HPDE6-E6E7 (cell line): ENCODE data around the gene BAD.

ENCODE experiments used
- DNase-seq: peaks from one replicate; pipeline ENCODE4 v3.0.0; 2011; ENCODE audit warnings: missing footprints; ENCODE audit errors: extremely low spot score

The BAD gene

GRCh38 chr11:64275841-64276240 lies 8.6 kb downstream of the BAD start:
- no peak for DNase-seq

- DNase-seq = no peak
Observed at GRCh38 chr11:64275031-64275800, 9.2 kb downstream of the BAD start.

GRCh38 chr11:64269540-64270220 lies 14.8 kb downstream of the BAD start:
- DNase-seq = peak; percentile 87

GRCh38 chr11:64268893-64269539 lies 15.4 kb downstream of the BAD start:
- DNase-seq = no peak

GRCh38 chr11:64268025-64268892 lies 16.2 kb downstream of the BAD start:
- DNase-seq = no peak

GRCh38 chr11:64267207-64267945 lies 17.1 kb downstream of the BAD start:
- DNase-seq = no peak

- DNase-seq = no peak
Observed at GRCh38 chr11:64266339-64266738, 18.1 kb downstream of the BAD start.

- DNase-seq = no peak
Observed at GRCh38 chr11:64265176-64266160, 19.0 kb downstream of the BAD start.

- no peak for DNase-seq
Observed at GRCh38 chr11:64264371-64264852, 20.1 kb downstream of the BAD start.

GRCh38 chr11:64263947-64264317 lies 20.5 kb downstream of the BAD start:
- no peak for DNase-seq

- DNase-seq = no peak
Observed at GRCh38 chr11:64263021-64263946, 21.2 kb downstream of the BAD start.

GRCh38 chr11:64262271-64263002 lies 22.0 kb downstream of the BAD start:
- no peak for DNase-seq

- DNase-seq = no peak
Observed at GRCh38 chr11:64261556-64262080, 22.8 kb downstream of the BAD start.

GRCh38 chr11:64260147-64260708 lies 24.2 kb downstream of the BAD start:
- DNase-seq = no peak

GRCh38 chr11:64259533-64260067 lies 24.9 kb downstream of the BAD start:
- no peak for DNase-seq

GRCh38 chr11:64258946-64259532 lies 25.4 kb downstream of the BAD start:
- DNase-seq = no peak

- no peak for DNase-seq
Observed at GRCh38 chr11:64258356-64258755, 26.1 kb downstream of the BAD start.
